NCI-H2029 (cell line): ENCODE results near the gene NDRG3.
"Not testable (repeated sequence)": the region's sequence is repeated elsewhere in the genome, so short reads cannot be mapped to it uniquely, and the experiment has no call there.

Experiments used
- DNase-seq: peaks from one replicate; lab custom pipeline; 2025; lab: John Stamatoyannopoulos, UW

Gene NDRG3

DNA sequence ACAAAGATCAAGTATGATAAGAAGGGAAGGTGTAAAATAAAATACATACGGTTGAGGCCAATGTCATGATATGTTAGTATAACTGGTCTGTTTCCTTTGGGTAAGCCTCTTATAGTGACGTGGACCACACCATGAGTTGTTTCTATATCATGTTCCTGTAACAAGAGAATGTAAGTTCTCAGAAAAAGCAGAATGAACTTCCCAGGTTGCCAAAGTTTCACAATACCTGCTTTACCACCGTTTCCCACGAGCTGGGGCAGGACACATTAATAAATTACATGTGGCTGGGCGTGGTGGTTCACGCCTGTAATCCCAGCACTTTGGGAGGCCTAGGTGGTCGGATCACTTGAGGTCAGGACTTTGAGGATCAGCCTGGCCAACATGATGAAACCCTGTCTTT is 57.3 kb downstream of the NDRG3 start:
- no peak for DNase-seq

GRCh38 chr20:36687850-36688249 is 58.0 kb downstream of the NDRG3 start:
- DNase-seq = no peak

GRCh38 chr20:36686944-36687343 is 58.9 kb downstream of the NDRG3 start:
- DNase-seq = no peak

DNA sequence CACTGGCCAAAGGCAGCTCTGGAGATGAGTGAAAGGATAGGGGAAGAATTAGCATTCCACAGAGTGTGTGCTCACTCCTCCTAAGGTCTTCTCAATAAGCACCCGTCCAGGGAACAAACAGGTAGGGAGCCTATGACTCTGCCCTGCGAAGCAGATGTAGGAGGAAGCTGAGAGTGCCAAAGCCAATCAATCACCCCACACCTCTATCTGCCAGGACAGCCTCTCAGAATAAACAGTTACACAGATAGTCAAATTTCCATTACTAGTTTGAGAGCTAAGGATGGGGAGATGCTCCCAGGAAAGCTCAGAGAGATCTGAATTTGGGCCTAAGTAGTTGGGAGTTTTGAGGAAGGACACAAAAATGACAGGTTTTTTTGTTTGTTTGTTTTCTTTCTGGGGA is 59.4 kb downstream of the NDRG3 start:
- DNase-seq = no peak

GRCh38 chr20:36684747-36685146 is 61.1 kb downstream of the NDRG3 start:
- no peak for DNase-seq

DNA sequence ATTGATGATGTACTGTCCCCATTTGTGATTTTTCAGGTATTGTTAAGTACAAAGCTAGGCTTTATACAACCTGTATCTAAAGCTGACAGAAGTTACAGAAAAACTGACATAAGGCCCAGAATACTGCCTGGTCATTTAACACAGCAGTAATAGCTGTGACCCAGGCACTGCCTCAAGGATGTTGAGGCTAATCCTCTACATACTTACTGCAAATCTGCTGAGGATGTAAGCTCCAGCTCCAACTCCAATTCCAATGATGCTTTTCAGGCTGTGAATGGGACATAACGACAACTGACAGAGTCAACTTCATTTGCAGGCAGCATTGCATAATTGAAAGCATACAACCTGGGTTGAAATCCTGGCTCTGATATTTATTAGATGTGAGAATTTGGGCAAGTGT is 63.6 kb downstream of the NDRG3 start:
- DNase-seq = no peak

GRCh38 chr20:36677422-36677771 is 68.5 kb downstream of the NDRG3 start:
- DNase-seq = peak; percentile 88

DNA sequence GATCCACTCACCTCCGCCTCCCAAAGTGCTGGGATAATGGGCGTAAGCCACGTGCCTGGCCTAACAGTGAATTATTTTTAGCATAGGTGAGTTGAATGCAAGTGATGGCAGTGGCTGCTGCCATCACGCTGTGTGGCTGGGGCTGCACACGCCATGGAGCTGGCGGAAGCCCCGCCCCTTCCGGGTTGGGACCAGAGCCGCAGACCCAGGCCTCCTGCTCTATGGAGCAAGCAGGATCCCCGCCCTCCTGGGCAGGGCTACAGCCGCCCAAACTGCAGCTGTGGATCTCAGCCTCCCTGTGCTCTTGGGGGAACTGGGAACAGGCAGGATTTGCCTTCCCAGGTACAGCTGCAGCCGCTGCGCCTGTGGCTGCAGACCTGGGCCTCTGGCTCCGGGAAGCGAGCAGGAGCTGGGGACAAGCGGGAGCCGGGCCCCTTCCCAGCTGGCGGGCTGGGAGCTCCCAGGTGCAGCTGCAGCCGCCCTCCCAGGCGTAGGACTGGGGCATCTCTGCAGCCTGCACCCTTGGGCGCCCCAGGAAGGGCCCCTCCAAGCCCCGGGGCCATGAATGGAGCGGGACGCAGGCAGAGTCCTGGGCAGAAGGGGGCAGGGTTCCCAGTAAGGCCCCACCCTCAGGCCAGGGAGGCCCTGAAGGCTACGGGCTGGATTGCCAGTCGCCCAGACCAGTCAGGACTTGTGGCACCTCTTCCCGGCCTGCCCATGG is 69.0 kb downstream of the NDRG3 start:
- DNase-seq = peak; percentile 66

DNA sequence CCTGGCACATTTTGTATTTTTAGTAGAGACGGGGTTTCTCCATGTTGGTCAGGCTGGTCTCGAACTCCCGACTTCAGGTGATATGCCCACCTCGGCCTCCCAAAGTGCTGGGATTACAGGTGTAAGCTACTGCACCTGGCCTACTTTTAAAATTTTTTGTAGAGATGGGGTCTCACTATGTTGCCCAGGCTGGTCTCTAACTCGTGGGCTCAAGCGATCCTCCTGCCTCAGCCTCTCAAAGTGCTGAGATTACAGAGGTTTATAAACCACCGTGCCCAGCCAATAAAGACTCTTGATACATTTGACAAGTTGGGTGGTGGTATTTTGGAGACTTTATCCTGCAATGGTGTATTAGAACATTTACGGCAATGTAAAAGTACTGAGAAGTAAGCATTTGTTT is 70.3 kb downstream of the NDRG3 start:
- not testable (repeated sequence) for DNase-seq

GRCh38 chr20:36672991-36673390 is 72.9 kb downstream of the NDRG3 start:
- no peak for DNase-seq

DNA sequence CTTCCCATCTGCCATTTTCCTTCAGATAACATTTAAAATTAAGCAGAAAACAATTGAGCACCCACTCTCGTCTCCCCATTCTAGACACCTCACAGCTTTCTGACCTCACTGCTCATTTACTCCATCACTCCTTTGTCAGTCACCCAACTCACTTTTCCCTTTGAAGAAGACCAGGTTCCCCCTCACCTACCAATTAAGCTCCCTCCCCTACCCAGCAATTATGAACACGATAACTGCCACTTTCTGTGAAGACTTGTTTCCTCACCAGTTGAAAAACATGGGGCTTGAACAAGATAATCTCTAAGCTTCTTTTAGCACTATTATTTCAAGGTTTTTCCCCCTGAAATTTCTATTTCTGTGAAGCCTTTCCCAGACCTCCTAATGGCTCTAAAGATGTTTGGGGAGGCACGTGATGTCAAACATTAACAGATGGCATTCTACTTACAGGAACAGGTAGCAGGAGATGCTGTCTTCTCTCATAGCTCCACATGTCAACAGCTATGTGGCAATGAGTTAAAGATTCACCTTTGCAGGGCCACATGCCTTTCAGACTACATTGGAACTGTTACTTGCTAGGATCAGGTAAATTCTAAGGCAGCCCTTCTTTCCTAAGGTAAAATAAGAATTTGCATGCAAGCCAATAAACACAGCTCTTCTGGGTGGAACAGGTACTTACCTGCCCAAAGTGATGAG is 75.1 kb downstream of the NDRG3 start:
- DNase-seq = no peak

- DNase-seq = no peak
These were observed 79.6 kb downstream of the NDRG3 start for GRCh38 chr20:36666181-36666740.

- no peak for DNase-seq
These were observed 82.9 kb downstream of the NDRG3 start for GRCh38 chr20:36663031-36663430.

DNA sequence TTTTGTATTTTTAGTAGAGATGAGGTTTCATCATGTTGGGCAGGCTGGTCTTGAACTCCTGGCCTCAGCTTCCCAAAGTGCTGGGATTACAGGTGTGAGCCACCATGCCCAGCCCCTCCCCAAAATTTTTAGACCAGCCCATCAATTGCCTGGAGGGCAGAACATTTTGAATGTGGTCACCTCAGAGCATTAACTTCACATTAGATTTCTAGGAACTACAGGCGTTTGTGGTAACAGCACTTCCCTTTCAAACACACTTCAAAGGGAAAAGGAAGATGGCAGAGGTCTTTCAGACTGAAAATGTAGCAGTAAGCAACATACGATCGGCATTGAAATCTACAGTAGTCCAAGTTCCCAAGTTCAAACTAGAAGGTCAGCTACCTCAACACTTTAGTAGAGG is 87.6 kb downstream of the NDRG3 start:
- no peak for DNase-seq

DNA sequence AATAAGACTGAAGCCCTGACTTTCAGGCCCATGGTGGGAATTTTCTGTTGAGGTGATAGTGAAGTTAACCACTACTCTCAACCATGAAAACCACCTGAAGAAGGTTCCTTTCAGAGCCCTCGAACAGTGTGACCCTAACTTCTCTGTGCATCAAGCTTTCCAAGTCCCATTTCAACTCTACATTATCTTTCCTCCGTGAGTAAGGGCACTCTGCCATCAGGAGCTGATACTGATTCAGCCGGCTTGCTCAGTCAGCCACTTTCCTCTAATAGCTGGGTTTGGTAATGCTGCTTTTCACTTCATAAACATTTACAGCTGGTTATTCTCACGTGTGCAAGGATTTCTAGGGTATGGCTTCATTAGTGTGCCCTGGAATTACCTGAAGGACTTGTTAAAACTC is 89.2 kb downstream of the NDRG3 start:
- DNase-seq = no peak

GRCh38 chr20:36655004-36655403 is 90.9 kb downstream of the NDRG3 start:
- no peak for DNase-seq

- no peak for DNase-seq
These were observed 91.4 kb downstream of the NDRG3 start for GRCh38 chr20:36654506-36654905.

DNA sequence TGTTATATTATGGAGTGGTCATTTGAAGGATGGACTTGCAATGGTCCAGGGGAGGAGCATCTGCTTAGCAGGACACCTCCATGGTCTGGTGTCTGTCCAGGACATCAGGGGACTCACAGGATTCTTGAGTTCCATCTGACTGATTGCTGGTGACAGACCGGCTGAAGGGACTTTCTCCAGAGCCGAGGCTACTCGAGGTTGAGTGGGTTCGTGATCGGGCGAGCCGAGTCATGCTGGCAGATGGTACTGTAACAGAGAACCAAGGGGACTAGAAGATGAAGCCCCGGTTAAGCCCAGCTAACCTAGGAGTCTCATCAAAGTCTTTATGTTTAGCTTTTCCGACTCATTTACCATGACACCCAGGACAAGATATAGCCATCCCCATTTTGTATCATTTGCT is 92.4 kb downstream of the NDRG3 start:
- no peak for DNase-seq

DNA sequence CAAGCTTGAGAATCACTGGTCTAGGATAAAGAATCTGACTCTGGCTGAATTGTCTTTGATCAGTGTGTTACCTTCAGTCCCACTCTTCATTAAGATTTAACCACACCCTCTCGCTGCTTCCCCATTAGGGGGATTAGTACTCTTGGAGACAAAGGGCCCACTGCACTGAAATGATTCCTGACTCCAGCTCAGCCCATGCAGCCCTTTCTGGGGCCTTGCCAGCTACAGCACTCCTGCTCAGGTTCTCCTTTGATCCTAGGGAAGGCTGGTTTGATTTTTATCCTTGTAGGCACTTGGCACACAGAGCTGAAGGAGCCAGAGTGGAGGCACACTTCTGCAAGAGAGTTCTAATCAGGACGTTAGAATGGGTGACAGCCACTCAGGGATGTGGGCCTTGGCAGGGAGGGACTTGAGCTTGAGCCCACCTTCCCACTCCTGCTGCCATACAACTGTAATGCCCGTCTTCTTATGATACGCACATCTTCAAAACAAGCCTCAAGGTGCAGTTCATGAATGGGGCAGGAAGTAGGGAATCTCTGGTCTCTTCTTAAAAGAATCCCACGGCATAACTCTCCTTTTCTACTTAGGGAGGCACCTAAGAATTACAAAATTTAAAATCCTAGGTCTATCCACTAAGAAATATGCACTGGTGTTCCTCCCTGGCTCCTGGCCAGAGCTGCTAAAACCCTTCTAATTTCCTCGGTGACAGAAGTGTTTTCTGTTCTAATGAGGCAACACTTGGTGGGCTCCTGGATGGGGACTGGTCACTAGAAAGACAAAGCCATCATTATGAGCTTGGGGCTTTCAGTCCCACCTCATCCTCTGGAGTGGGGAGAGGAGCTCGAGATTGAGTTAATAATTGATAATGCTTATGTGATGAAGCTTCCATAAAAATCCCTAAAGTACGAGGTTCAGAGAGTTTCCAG is 98.4 kb downstream of the NDRG3 start:
- no peak for DNase-seq

DNA sequence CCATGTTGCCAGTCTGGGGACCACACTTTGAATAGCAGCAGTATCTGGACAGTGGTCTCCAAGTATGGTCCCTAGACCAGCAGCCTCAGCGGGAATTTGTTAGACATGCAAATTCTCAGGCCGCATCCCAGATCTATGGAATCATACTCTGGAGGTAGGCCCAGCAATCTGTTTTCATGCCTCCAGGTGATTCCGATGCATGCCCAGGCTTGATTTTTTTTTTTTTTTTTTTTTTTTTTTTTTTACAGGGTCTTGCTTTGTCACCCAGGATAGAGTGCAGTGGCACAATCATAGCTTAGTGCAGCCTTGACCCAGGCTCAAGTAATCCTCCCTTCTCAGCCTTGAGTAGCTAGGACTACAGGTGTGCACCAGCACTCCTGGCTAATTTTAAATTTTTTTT is 99.2 kb downstream of the NDRG3 start:
- DNase-seq = no peak

GRCh38 chr20:36645998-36646397 is 99.9 kb downstream of the NDRG3 start, which contains the start of gene SLA2:
Gene SLA2, minus strand, starts transcription at chr20:36646196. Its CDS starts 4,861 bp downstream, at chr20:36641335.
- DNase-seq = no peak

- no peak for DNase-seq
These were observed 100.5 kb downstream of the NDRG3 start for GRCh38 chr20:36645353-36645752.
